Activated CD4-positive, CD25-positive, alpha-beta regulatory T cell treated with anti-CD3 and anti-CD28 coated beads, Interleukin-2, amount 50 U/mL, for 24 hours (primary cell): ENCODE measurements around the gene TMEM150A.
"Not testable (repeated sequence)": the region's sequence is repeated elsewhere in the genome, so short reads cannot be mapped to it uniquely, and the experiment has no call there.

Experiments used
- ATAC-seq, 2 donors: fragments of 150-1000 bp; cut with Tn5 transposase; one replicate each; pipeline ENCODE4 v1.10.0; 2021; ENCODE audit warnings: mild to moderate bottlenecking in 1 of 2, moderate library complexity in 1 of 2

Gene TMEM150A, protein sequence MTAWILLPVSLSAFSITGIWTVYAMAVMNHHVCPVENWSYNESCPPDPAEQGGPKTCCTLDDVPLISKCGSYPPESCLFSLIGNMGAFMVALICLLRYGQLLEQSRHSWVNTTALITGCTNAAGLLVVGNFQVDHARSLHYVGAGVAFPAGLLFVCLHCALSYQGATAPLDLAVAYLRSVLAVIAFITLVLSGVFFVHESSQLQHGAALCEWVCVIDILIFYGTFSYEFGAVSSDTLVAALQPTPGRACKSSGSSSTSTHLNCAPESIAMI

DNA sequence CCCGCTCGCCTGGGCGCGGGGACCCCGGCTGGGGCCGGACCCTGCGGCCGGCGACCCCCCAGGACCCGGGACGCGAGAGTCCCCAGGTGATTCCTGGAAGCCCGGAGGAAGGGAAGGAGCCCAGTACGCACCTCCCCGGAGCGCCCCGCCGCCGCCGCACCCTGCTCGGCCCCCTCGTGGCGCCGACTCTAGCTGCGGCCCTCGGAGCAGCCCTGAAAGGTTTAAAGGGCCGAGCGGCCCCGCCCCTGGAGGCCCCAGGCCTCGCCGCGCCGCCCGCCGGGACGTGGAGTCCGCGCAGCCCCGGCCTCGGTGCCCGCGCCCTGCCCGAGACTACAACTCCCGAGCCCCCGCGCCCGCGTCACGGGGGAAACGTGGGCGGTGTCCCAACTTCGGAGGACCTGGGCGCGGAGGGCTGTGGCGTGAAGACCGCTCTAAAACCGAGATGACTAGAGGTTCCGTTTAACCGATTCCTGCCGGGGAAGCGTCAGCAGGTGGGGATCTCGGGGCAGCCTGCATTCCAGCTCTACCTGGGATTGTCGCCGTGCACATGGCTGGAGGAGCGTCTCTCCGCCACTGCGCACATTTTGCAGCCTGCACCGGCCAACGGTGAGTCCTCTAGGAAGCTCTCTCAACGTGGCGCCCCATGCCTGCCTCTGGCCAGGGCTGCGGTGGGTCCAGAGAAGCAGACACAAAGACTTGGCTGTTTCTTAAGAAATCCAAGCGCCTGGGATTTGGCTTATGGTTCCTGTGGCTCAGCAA, at the start of gene TMEM150A:
TSS of gene TMEM150A (minus strand) at position 223 of the 759 bp plus-strand sequence. CDS start 750 bp downstream, outside the sequence.
- ATAC-seq: peak; percentile 98

DNA sequence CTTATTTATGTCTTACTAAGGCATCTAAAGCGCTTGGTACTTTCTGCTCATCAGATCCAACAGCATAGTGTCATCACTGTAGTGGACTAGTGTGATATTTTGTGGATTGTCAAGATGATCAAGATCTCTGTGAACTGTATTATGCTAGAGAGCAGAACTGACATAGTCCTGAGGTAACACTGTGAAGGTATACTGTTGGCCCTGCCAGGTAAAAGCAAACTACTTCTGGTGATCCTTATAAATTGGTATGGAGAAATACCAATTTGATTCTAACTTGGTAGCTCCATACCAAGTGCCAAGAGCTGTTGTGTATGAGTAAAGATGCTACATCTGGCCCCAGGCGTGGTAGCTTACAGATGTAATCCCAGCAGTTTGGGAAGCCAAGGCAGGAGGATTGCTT, 49.6 kb upstream of the TMEM150A start:
- no peak for ATAC-seq

DNA sequence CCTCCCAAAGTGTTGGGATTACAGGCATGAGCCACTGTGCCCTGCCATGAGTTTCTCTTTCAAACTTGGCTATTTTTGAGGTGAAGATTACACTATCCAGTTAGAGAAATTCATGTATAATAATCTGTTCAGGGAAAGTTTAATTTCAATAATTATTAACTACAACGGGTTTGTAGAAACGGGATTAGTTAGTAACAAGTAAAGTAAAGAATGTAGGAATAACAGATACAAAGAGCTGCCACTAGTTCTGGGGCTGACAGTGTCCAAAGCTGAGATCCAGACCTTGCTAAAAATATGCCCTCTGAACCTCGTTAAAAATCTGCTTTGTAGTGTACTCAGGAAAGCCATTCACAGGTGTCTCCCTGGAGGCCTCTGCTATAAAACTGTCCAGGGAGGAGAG, 48.6 kb upstream of the TMEM150A start:
- ATAC-seq: no peak

DNA sequence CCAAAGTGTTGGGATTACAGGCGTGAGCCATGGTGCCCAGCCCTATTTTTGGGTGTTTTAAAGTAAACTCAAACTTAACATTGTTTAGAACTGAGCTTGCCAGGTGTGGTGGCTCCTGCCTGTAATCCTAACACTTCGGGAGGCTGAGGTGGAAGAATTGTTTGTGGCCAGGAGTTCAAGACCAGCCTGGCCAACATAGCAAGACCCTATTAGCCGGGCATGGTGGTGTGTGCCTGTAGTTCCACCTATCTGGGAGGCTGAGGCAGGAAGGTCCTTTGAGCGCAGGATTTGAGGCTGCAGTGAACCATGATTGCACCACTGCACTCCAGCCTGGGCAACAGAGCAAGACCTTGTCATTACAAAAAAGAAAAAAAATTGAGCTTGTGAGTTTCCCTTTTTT, 48.0 kb upstream of the TMEM150A start:
- no peak for ATAC-seq

DNA sequence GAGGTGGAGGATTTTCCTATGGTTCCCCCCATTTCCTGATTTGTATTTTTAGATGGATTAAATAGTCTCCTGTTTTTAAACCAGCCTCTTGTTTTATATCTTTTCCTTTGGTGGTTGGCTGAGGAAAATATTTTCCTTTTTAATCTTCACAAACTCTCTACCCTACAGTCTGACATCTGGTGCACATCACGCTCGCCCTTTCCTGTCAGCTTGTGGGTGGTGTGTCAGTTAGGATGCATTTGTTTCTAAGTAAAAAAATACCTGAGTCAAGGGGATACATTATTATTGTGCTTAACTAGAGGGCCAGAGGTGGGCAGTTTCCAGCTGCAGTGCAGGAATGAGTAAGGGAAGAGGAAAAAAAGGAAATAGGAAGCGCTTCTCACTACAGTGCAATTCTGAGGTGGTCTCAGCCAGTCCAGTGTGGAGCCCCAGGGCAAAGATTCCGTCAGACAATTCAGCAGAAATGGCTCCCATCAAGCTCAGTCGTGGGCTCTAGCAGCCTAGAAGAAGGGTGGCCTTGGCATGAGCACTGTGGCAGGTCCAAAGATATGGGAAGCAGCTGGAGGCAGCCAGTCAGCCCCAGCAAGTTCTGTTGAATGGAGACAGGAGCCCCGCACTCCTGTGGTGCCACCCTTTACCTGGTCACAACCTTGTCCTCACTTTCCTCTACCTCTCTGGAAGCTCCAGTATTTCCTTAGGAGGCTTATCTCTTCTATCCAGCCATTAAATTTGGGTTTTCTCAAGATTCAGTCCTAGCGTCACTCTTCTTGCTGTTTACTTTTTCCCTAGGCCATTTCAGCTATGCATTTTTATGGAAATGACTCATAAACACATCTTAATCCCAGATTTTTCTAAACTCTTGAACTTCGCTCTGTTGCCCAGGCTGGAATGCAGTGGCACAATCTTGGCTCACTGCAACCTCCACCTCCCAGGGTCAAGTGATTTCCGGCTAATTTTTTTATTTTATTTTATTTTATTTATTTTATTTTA, 47.0 kb upstream of the TMEM150A start:
- no peak for ATAC-seq

DNA sequence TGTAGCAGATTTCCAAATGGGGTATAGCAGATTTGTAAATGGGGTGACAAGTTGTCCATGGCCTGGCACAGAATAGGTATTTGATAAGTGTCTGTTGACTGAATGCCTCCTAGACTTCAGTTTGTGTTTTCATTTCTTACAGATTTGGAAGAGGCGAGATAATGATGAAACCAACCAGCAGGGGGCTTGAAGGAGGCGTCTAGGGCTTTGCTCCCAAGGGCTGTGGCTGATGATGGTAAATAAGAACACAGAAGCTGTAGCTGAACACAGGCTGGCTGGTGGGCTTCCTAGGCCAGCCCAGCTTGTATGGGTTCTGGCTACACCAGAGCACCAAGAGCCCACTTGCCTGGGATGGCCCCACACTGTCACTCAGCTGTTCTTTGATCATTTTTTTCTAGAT, 46.1 kb upstream of the TMEM150A start:
- ATAC-seq: peak in 1 of 2 donors; percentile 29

DNA sequence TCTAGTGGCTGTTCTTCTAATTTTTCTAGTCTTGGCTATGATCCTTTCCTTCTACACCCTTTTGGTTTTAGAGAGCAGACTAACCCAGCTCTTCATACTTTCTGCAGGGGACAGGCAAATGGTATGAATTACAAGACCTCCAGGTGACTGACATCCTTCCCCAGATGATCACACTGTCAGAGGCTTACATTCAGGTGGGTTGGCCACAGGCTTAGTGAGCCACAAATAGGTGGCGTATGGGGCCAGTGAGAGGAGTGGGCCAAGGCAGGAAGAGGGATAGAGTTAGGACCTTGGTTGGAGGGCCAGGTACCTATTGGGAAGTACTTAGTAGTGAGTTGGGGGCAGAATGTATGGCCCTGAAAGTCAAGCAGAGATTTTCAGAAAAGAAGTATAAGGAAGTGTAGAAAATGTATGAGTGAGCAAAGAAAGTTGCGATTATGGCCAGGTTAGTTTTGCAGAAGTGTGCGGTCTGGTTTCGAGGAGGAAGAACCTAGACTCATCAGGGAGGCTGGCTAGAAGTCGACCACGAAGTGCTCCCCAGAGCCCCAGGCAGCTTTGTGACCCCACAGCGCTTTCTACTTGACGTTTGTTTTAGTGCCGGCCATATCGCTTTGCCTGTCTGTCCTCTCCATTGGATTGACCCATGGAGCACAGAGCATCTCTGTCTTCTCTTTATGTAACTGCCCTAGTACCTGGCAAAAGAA, 45.5 kb upstream of the TMEM150A start:
- no peak for ATAC-seq

DNA sequence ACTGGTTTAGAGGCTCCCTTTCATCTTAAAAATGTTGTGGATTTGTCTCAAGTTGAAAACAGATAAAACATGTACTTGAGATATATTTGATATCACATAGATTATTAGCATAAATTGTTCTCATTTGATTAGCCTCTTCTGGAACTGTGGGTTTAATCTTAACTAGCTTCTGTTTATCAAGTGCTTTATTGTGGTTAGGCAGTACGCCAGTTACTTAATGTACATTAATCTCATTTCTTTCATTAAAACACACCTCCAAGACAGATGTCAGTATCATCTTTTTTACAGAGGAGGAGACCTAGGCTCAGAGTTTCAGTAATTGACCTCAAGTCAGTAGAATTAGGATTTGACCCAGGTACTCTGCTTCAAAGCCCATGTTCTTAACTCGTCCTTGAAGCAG, 43.7 kb upstream of the TMEM150A start:
- no peak for ATAC-seq

DNA sequence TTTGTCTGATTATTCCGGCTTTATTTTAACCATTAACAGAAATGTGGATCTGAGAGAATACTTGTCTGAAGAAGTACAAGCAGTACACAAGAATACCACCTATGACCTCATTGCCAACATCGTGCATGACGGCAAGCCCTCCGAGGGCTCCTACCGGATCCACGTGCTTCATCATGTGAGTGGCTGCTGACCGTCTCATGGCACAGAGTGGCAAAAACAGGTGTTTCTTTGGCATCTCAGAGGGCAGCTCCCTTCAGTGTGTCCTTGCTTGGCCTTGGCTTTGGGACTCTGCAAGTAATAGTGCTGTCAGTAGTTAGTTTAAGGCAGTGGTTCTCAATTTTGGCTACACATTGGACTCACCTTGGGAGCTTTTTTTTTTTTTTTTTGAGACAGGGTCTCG, 42.4 kb upstream of the TMEM150A start:
- ATAC-seq: no peak

DNA sequence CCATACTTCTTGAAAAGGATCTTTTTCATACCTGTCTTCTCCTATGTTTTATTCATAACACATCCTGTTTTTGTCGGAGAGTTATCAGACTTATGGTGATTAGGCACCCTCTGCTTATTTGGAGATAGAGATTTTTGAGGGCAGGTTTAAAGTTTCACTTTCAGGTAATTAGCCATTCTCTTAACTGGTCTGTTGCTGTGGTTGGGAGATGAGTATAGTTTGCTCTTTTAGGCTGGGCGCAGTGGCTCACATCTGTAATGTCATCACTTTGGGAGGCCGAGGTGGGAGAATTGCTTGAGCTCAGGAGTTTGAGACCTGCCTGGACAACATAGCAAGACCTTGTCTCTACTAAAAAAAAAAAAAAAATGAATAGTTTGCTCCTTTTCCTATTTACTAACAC, 40.2 kb upstream of the TMEM150A start:
- peak; percentile 97 for ATAC-seq

DNA sequence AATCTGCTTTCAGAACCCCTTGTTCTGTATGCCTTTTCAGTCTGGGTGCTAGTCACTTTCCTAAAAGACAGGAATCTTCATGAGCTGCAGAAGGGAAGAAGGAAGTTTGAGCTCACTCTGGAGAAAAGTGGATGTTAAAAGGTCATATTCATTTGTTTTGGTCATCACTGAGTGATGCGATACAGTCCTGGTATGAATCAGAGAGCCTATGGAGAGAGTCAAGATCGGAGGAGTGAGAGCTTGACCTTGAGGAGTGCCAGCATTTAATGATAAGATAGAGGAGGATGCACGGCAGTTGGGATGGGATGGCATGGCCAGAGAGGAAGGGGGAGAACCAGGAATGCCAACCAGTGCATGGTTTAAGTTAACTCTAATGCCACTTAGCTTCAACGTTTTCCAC, 33.1 kb upstream of the TMEM150A start:
- ATAC-seq: no peak

DNA sequence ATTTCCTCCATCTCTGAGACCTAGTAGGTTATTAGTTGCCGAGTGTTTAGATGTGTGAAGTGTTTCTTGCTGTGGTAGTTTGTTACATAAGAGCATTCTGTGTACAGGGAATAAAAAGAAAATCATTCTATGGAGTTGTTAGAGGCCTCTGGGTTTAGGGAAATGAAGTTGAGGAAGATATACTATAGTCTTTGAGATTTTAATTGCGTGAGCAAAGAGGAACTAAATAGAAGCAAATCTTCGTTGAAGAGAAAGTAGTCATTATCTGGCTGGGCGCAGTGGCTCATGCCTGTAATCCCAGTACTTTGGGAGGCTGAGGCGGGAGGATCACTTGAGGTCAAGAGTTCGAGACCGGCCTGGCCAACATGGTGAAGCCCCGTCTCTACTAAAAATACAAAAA, 32.5 kb upstream of the TMEM150A start:
- ATAC-seq: no peak

DNA sequence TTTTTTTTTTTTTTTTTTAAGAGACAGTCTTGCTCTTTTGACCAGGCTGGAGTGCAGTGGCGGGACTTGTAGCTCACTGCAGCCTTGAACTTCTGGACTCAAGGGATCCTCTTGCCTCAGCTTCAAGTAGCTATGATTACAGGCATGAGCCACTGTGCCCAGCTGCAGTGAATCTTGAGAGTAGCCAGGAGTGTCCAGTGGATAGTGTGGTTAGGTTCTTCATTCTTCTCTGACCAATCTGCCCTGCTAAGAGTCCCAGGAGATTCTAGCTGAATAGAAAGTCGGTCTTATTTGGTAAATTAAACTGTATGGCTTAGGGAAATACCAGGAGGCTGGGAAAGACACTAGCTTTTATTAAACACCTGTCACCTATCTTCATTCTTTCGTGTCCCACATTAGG, 28.8 kb upstream of the TMEM150A start:
- ATAC-seq: no peak

DNA sequence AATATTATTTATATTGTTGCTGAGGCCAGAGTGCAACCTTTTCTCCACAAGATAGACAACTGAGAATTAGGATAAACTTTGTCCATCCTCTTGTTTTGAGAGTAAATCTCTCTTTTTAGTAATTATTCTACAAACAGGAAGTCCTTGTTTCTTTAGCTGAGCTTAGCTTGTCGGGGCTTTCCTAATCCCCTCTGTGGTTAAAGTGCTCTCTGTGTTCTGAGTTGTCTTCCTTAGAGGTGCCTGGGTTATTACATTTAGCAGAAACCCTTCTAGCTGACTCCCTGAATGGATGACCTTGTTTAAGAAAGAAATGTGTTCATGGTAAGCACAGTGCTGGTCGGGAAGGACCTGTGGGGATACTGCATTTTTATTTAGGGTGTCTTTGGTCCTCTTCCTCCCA, 26.2 kb upstream of the TMEM150A start:
- peak in 1 of 2 donors; percentile 71 for ATAC-seq

DNA sequence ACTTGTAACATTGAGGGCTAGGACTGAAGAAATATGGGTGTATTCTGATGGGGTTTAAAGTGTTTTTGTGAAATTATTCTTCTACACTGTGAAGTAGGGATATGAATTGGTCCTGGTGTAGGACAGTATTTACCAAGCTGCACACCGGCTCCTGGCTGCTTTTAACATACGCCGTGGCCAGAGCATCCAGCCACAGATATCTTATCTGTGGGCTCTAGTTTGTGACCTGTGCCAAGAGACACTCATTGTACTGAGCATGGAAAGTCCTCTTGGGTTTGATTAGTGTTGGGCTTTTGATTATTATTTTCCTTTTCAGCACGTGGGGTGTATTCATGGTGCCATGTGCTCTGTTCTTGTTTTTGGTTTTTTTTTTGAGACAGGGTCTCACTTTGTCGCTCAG, 21.5 kb upstream of the TMEM150A start:
- ATAC-seq: no peak

DNA sequence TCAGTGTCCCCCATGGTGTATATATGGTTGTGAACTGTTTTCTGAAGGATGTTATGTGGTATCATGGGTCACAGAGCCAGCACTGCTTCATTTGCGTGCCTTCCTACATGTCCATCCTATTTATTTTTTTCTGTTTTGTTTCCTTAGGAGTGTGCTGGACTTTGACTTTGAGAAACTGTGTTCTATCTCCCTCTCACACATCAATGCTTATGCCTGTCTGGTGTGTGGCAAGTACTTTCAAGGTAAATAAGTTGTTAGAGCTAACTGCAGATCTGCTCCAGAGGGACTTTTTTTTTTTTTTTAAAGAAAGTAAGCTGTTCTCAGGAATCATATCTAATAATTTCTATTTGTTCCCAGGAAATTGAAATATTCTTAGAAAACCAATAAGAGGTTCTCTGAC, 18.8 kb upstream of the TMEM150A start:
- ATAC-seq: no peak

DNA sequence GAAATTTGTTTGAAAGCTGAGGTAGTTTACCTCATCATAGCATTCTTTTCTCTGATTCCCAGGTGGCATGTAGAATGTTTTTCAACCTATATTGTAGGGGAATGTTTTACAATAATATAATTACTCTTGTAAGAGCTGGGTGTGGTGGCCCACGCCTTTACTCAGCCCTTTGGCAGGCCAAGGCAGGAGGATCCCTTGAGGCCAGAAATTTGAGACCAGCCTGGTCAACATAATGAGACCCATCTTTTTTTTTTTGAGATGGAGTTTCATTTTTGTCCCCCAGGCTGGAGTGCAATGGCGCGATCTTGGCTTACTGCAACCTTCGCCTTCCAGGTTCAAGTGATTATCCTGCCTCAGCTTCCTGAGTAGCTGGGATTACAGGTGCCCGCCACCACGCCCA, 17.1 kb upstream of the TMEM150A start:
- ATAC-seq: no peak

DNA sequence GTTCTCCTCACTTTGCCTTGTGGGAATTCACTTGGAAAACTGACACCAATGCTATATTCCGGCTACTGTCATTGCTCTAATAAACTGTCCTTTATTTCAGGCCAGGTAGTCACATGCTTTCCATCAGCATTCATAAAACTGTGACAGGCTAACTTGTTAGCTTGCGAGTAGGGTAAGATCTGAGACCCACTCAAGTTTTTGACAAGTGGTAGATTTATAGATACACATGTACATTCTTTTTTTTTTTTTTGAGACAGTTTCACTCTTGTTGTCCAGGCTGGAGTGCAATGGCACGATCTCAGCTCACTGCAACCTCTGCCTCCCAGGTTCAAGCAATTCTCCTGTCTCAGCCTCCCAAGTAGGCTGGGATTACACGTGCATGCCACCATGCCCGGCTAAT, 15.2 kb upstream of the TMEM150A start:
- ATAC-seq: not testable (repeated sequence)

DNA sequence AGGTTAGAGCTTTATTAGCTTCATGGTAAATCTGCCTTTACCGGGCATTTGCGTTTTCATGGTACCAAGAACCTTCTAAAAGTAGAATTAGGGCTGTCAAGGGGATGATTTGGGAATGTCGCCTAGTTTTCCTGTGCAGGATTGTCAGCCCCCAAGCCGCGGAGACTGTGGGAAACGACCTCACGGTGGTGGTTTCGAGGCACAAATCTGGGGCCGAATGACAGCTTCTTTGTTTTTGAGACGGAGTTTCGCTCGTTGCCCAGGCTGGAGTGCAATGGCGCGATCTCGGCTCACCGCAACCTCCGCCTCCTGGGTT, 12.9 kb upstream of the TMEM150A start:
- ATAC-seq: no peak

DNA sequence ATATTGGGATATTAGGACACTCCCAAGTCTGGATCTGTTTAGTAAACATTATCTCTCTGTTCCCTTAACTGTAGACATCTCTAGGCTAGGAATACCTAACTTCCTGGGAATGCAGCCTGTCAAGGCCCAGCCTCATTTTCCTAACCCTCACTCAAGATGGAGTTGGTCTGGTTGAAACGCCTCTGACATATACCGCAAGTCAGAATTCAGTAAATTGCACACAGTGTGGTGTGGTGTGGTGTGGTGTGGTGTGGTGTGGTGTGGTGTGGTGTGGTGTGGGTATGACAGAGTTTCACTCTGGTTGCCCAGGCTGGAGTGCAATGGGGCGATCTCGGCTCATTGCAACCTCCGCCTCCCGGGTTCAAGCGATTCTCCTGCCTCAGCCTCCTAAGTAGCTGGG, 12.3 kb upstream of the TMEM150A start:
- ATAC-seq: not testable (repeated sequence)

DNA sequence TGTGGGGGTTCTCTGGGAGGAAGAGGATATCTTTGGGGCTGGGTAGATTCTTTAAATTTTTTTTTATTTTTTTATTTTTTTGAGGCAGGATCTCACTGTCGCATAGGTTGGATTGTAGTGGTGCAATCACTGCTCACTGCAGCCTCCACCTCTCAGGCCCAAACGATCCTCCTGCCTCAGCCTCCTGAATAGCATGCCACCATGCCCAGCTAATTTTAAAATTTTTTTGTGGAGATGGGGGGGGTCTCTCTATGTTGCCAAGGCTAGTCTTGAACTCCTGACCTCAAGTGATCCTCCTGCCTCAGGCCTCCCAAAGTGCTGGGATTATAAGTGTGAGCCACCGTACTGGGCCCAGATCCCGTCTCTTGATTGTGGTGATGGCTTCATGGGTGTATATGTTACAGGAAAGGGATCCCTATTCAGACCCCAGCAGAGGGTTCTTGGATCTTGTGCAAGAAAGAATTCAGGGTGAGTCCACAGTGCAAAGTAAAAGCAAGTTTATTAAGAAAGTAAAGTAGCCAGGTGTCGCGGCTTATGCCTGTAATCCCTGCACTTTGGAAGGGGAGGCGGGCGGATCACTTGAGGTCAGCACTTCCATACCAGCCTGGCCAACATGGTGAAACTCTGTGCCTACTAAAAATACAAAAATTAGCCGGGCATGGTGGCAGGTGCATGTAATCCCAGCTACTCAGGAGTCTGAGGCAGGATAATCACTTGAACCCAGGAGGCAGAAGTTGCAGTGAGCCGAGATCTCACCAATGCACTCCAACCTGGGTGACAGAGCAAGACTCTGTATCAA, 11.4 kb upstream of the TMEM150A start:
- ATAC-seq: no peak
